Measurements from ENCODE around the gene ATP6V0C. TPM values are rescaled to one million over a fixed set of nuclear protein-coding genes. Genes with fewer than 3 reads are reported as not detected.

ATP6V0C gene
- total and polyA plus RNA-seq, 2 of the 8 experiments (the other 6 are each of a cell fraction or from before 2014, with no cell fraction given): 125 to 176 TPM

DNA sequence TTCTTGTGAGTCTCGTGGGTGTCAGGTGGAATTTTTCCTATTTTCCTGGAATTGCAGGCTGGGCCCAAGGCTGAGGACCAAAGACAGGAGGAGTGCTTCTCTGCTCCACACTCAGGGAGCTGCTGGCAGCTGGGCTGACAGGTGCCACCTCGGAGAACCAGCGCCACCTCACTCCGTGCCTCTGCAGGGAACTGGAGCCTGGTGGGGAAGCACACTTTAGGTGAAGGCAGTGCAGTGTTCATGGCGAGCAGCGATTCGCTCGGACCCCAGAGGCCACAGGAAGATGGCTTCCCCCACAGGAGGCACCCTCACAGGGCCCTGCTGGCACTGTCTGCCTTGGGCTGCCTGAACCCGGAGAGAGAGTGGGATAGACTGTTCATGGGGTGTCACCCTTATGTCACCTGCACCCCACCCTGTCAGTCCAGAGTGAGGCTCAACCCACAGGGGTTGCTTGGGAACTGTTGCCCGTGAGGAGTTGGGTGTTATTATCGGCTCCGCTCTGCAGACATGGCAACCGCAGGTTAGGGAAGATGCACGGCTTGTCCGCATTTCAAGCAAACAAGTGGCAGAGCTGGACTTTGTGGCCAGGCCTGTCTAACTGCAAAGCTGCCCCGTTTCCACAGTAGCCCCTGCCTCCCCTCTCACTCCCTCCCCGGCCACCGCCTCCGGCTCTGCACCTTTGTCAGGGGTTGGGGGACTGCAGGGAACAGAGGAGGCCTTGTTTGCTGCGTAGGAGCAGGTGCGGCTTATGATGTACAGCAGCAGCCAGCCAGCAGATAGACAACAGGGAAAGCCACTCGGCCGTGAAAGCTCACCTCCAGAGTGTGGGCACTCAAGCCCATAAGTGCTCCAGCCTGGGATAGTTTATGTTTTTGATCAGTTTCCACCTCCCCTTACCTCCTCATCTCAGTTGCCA is 23.3 kb upstream of the ATP6V0C start (continued):
- no peak for TF ChIP-seq SAP30 (IDR thresholded peaks at IDR 0.05; ENCODE audit: insufficient read depth, insufficient replicate concordance, low read length)

Data from H1 (cell line).